ENCODE measurements around the gene CACNB1.

Gene CACNB1

GRCh38 chr17:39225308-39225958 is 28.0 kb upstream of the CACNB1 start, which contains the start of gene STAC2:
TSS of gene STAC2 (minus strand) at chr17:39225945. CDS start at chr17:39225502, 443 bp downstream.
- DNase-seq: no peak

DNA sequence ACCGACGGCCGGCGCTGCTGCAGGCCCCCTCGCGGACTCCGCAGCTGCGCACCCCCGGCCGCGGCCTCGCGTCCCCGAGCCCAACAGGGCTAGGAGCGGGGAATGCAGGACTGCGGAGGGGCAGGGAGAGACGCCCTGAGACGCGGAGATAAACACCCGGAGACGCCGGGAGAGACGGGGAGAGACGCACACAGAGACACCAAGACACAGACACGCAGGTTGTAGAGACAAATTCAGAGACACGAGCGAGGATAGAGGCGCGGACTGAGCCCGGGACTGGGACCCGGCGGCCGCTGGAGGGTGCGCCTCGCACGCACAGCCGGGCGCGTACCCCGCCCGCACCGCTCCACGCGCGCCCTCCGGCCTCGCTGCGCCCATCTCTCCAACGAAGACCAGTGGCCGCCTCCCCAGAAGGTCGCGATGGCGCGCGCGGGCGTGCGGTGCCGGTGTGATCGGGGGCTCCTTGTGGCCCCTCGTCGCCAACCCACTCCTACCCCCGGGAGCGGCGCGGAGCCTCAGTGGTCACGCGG is 27.4 kb upstream of the CACNB1 start:
- no peak for DNase-seq

DNA sequence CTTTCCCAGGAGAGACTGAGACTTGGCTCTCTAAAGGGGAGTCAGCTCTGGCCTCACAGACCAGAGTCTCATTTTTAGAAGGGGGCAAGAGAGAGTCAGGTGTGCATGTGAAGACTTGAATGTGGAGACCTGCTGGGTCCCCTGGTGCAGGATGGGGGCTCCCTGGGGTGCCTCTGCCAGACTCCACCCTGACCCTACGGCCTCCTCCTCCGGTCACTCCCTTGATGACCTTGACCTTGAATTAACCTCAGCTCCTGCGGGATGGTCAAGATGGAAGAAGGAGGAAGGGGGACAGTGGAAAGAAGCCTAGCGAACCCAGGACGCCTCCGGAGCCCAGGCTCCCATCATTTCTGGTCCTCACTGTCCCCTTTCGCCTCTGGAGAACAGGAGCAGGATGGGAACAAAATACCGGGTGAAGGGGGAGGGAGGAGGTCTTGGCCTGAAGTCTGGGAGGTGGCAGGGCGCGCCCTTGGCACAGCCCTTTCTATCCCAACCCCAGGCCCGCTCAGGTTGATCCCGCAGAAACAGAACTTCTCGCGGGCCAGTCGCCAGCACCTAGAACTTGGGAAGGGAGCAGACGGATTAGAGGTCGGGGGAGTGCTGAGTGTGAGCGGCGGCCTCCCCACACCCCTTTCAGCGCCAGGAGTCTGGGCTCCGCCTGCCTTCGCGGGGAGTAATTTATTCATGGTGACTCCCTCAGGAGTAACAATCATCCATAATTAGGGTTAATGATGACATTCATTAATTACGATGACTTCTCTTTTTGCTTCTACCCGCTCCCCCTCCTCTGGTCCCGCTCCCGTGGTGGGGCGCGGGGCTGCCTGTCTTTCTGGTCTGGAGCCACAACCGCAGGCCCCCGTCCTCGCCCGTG is 26.7 kb upstream of the CACNB1 start:
- DNase-seq: no peak

- DNase-seq: no peak
These were observed 25.7 kb upstream of the CACNB1 start for GRCh38 chr17:39222866-39223834.

DNA sequence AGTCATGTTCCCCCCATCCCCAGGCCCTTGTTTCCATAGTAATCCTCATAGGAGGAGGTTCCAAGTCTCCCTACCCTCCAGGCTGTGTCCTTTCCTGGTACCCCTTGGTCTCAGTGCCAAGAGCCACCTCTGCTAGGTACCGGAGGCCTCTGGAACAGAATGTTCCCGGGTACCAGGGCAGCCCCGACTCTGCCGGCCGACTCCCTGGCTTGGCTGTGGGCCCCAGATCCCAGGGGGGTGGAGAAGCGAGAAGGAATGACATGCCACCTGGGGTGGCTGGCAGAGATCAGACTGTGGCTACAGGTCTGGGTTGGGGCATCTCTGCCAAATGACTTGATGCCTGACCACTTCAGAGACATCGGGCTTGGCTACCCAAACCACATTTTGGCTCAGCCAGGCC is 24.7 kb upstream of the CACNB1 start:
- DNase-seq: no peak

- no peak for DNase-seq
These were observed 24.1 kb upstream of the CACNB1 start for GRCh38 chr17:39221572-39221971.

DNA sequence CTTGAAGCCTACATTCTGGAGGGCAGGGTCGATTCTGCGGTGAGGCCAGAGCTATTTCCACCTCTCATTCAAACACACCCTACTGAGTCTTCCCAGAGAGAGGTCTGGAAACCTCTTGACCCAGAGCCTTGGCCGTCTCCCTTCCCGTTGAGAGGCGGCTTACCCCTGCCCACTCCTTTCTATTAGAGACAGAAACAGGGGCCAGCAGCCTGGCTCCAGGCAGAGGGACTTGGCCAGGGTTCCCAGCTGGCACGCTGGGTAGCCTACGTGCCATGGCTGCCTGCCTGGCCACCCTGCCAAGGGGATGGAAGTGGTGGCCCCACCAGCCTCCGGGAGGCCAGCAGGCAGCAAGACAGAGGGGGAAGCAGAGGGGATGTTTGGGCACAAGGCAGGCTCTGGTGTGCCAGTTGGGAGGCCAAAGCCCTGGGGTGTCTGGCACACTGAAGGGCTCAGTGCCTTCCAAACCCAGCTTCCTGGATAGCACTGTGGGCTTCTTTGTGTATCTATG is 22.2 kb upstream of the CACNB1 start:
- no peak for DNase-seq

- no peak for DNase-seq
These were observed 21.4 kb upstream of the CACNB1 start for GRCh38 chr17:39218906-39219305.

DNA sequence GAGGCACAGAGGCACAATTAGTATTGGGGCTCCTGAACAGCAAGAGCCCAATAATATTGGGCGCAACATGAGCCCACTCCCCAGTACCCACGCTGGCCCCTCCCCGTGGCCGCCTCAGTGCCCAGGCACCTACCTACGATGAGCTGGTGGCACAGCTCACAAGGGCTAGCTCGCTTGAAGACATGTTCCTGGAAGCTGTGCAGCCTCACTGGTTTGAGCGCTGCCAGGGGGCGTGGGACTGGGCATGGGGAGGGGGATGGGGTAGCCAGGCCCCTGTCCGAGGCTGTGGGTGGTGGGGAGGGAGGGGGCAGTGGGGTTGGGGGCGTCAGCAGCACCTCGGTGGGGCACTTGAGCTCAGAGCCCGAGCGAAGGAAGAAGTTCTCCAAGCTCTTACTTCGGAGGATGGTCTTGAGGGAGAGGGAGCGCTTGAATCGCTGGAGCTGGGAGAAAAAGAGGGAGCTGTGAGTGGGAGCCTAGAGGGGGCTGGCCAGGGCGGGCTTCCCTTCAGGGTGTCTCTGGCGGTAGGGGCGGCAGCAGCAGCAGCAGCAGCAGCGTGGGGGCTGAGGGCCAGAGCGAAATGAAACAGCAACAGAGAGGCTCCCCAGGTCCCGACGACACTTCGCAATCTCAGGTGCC is 20.4 kb upstream of the CACNB1 start:
- DNase-seq: no peak

DNA sequence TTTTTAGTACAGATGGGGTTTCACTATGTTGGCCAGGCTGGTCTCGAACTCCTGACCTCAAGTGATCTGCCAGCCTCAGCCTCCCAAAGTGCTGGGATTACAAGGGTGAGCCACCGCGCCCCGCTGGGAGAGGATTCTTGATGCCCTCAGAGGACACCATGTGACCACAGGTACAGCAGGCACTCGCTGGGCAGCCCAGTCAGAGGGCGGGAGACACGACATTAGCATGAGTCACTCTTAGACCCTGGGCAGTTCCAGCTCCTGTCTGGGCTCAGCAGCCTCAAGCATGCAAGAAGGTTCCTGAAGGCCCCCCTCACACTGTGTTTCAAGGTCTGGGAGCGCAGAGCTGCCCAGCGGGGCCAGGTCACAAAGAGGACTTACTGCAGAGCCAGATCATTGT is 16.4 kb upstream of the CACNB1 start:
- no peak for DNase-seq

GRCh38 chr17:39212841-39213480 is 15.5 kb upstream of the CACNB1 start:
- no peak for DNase-seq

- no peak for DNase-seq
These were observed 14.8 kb upstream of the CACNB1 start for GRCh38 chr17:39212195-39212810.

DNA sequence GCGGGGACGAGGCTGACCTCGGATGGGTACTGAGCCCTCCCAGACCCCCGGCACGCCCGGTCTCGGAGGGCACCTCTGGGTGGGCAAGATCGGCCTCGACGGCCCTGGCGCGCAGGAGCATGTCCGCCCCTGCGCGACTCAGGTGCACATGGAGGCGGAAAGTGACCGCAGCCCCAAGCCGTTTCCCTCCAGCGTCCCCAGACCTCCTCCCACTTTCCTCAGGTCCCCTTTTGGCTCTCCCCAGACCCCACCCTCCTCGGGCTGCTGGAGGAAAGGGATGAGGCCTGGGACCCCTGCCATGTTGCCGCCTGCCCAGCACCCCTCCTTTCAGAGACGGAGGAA is 12.6 kb upstream of the CACNB1 start:
- DNase-seq: no peak

- no peak for DNase-seq
These were observed 12.0 kb upstream of the CACNB1 start for GRCh38 chr17:39209317-39210092.

DNA sequence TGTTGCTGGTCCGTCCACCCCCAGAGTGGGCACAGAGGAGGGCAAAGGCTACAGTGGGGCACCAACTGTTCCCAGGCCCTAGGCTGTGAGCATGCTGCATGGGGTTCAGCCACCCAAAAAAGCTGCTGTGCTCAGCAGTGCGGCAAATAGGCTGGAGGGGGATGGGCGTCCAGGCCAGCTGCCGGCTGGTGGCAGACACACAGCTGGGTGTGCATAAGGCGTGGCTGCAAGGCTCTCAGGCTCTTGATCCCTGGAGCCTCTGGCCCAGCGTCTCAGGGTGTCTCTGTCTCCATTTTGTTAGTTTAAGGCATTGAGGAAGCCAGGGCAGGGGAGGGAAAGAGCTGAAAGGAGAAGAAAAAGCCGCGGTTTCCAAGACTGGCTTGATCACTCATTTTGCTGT is 11.4 kb upstream of the CACNB1 start:
- DNase-seq: no peak

DNA sequence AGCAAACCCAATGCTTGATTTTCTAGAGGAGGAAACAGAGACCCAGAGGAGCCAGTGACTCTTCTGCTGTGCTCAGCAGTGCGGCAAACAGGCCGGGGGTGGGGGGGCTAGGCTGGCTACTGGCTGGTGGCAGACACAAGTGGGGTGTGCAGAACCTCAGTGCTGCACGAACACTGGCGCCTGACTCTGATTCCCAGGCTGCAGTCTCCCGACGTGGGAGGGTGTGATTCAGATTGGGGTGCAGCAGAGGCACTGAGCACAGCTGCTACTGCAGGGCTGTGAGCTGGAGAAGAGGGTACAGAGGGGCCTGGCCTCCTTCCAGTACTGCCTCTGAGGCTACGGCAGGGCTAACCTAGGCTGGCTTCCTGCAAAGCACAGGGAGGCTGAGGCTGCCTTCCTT is 10.7 kb upstream of the CACNB1 start:
- no peak for DNase-seq

- DNase-seq: no peak
These were observed 7.7 kb upstream of the CACNB1 start for GRCh38 chr17:39205112-39205526.

GRCh38 chr17:39204245-39204644 is 6.8 kb upstream of the CACNB1 start:
- no peak for DNase-seq

GRCh38 chr17:39200957-39201510 is 3.6 kb upstream of the CACNB1 start:
- no peak for DNase-seq
